Measurements from ENCODE around the gene PTGIS. TPM values are rescaled to one million over a fixed set of nuclear protein-coding genes. Genes with fewer than 3 reads are reported as not detected.

Gene PTGIS
- total RNA-seq, 1 experiment from 2014 or later: 20.0 TPM

DNA sequence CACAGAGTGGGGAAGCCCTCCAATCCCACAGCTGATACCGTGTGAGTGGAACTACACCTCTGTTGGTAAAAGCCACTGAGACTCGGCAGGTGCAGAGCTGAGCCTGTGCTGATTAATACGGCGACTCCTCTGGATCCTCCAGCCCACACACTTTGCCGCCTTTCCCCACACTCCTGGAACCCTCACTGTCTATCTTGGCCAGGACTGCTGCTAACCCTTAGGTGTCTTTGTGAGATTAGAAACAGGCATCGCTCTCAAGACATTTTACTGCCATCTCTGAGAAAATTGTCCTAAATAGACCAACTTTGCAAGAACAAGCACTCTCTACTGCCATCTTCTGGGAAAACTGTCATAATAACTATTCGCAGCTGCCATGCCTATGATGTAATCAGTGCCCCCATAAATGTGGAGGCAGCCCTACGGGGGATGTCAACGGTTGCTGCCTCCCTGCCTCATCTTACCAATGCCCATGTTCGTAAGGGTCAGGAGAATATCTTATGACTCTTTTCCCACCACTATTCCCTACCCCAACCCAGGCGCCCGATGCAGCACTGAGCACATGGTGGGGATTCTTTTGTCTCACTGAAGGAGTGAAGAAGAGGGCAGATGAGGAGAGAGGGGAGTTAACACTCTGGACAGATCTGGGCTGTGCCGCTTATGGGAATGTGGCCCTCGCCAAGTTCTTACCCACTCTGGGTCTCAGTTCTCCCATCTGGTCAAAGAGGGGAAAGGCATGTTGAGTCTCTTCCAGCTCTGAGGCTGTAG is 59.3 kb downstream of the PTGIS start:
- H4K5ac ChIP-seq (ENCODE audit: insufficient read length, low read depth, low read length): no peak overlapping the region
- peak; percentile 39 for DNase-seq
- WGBS (ENCODE audit: extremely low coverage, insufficient read length, low lambda C conversion rate): no CpG with 5 or more reads among the region's 14 CpGs
- H3K4me2 ChIP-seq (ENCODE audit: insufficient read depth, insufficient read length, low read length): no peak overlapping the region
- no peak overlapping the region for H3K23ac ChIP-seq (ENCODE audit: insufficient read length, low read depth, low read length)
- no peak overlapping the region for H2BK12ac ChIP-seq (ENCODE audit: insufficient read length, low read depth, low read length)
- H3K4me3 Mint-ChIP-seq: no peak overlapping the region
- H4K20me1 ChIP-seq (ENCODE audit: control insufficient read depth, insufficient read depth, insufficient read length): no peaks in the 10 kb centered on the region
- no peak overlapping the region for H2AFZ ChIP-seq (ENCODE audit: low read length)
- TF ChIP-seq CTCF (conservative IDR thresholded peaks at IDR 0.05): peak; percentile 73
- H3K27ac ChIP-seq (ENCODE audit: insufficient read length, low read depth, low read length): no peak overlapping the region
- peaks cover 2 to 13% (median 2%) of the 10 kb centered on the region in 3 experiments; a peak in 5 of 7 replicates for H3K36me3 Mint-ChIP-seq (ENCODE audit: insufficient read depth in 1 of 3, low read depth in 3 of 3)
- peak overlapping the region; percentile 55 to 91 (median 76); a peak in 4 of 7 replicates for H3K27ac Mint-ChIP-seq
- no peak overlapping the region for H3T11ph ChIP-seq (ENCODE audit: low read length)
- H2AK5ac ChIP-seq (ENCODE audit: insufficient read length, low read length): no peak overlapping the region
- no peak overlapping the region for H3K14ac ChIP-seq (ENCODE audit: insufficient read depth, low read length)
- no peaks in the 10 kb centered on the region for H3K9me3 ChIP-seq (ENCODE audit: control insufficient read depth, low read depth, low read length)
- H3K27me3 Mint-ChIP-seq (ENCODE audit: low read depth): no peaks in the 10 kb centered on the region
- peaks cover 5 to 13% of the 10 kb centered on the region in 2 experiments; a peak in 3 of 4 replicates for H3K4me1 Mint-ChIP-seq
- no peak overlapping the region for H4K91ac ChIP-seq (ENCODE audit: insufficient read length, low read depth, low read length)
- H2BK5ac ChIP-seq (ENCODE audit: insufficient read length, low read length): no peak overlapping the region
- no peak overlapping the region for H2BK20ac ChIP-seq (ENCODE audit: low read depth, low read length, poor library complexity, severe bottlenecking)
- H3K4ac ChIP-seq (ENCODE audit: low read depth, low read length): no peak overlapping the region
- H3K56ac ChIP-seq (ENCODE audit: insufficient read length, low read depth, low read length): no peak overlapping the region
- no peaks in the 10 kb centered on the region for H3K79me2 ChIP-seq (ENCODE audit: insufficient read depth, low read length)
- H3K23me2 ChIP-seq (ENCODE audit: insufficient read length, low read depth, low read length, poor library complexity, severe bottlenecking): no peaks in the 10 kb centered on the region
- H4K8ac ChIP-seq (replicated peaks; ENCODE audit: insufficient read length, low read depth, low read length): no peak overlapping the region
- H3K18ac ChIP-seq (ENCODE audit: insufficient read length, low read depth, low read length): peak overlapping the region; percentile 30
- H3K27me3 ChIP-seq (ENCODE audit: insufficient read depth, low read length): no peaks in the 10 kb centered on the region
- no peaks in the 10 kb centered on the region for H3K79me1 ChIP-seq (ENCODE audit: insufficient read depth, low read depth, low read length, poor library complexity, severe bottlenecking)
- H3K9ac ChIP-seq (ENCODE audit: extremely low read depth, insufficient read length, low read length): no peak overlapping the region
- no peaks in the 10 kb centered on the region for H3K9me3 Mint-ChIP-seq
- no peak overlapping the region for H2BK15ac ChIP-seq (ENCODE audit: low read depth, low read length)
- no peaks in the 10 kb centered on the region for H3K4me1 ChIP-seq (ENCODE audit: insufficient read depth, low read length)
- H2BK120ac ChIP-seq (ENCODE audit: low read depth, low read length, poor library complexity, severe bottlenecking): no peak overlapping the region

Measured in H9 (cell line).